NK-92 treated with Interleukin-12 subunit alpha and Interleukin-12 subunit beta, amount 100 ng/mL, for 24 hours (cell line): ENCODE results near the gene FIGLA.
"Not testable (repeated sequence)": the region's sequence is repeated elsewhere in the genome, so short reads cannot be mapped to it uniquely, and the experiment has no call there.

Source experiments
- DNase-seq: peaks from one replicate; lab custom pipeline; 2025; lab: John Stamatoyannopoulos, UW

FIGLA gene

GRCh38 chr2:70808983-70809958 is 18.8 kb upstream of the FIGLA start:
- DNase-seq = no peak

- no peak for DNase-seq
Observed at GRCh38 chr2:70807828-70808118, 17.3 kb upstream of the FIGLA start.

- no peak for DNase-seq
Observed at GRCh38 chr2:70807102-70807827, 16.8 kb upstream of the FIGLA start.

- no peak for DNase-seq
Observed at GRCh38 chr2:70806620-70807019, 16.2 kb upstream of the FIGLA start.

- no peak for DNase-seq
Observed at GRCh38 chr2:70806013-70806412, 15.6 kb upstream of the FIGLA start.

GRCh38 chr2:70801607-70802263 is 11.3 kb upstream of the FIGLA start:
- DNase-seq = no peak

- no peak for DNase-seq
Observed at GRCh38 chr2:70799706-70800105, 9.3 kb upstream of the FIGLA start.

GRCh38 chr2:70797996-70798395 is 7.6 kb upstream of the FIGLA start:
- not testable (repeated sequence) for DNase-seq

- DNase-seq = no peak
Observed at GRCh38 chr2:70797506-70797905, 7.1 kb upstream of the FIGLA start.

- DNase-seq = no peak
Observed at GRCh38 chr2:70796262-70796661, 5.8 kb upstream of the FIGLA start.

- no peak for DNase-seq
Observed at GRCh38 chr2:70795164-70795995, 4.9 kb upstream of the FIGLA start.

- no peak for DNase-seq
Observed at GRCh38 chr2:70793450-70793849, 3.0 kb upstream of the FIGLA start.

- DNase-seq = no peak
Observed at GRCh38 chr2:70789304-70790135, 923 bp downstream of the FIGLA start.

- no peak for DNase-seq
Observed at GRCh38 chr2:70785137-70785911, 5.1 kb downstream of the FIGLA start.

- DNase-seq = no peak
Observed at GRCh38 chr2:70784320-70784719, 6.1 kb downstream of the FIGLA start.

GRCh38 chr2:70779911-70780545 is 10.4 kb downstream of the FIGLA start:
- no peak for DNase-seq

- DNase-seq = no peak
Observed at GRCh38 chr2:70779491-70779890, 11.0 kb downstream of the FIGLA start.

GRCh38 chr2:70778676-70779075 is 11.8 kb downstream of the FIGLA start:
- DNase-seq = no peak

- DNase-seq = no peak
Observed at GRCh38 chr2:70777450-70777849, 13.0 kb downstream of the FIGLA start.

GRCh38 chr2:70776266-70776665 is 14.2 kb downstream of the FIGLA start:
- DNase-seq = no peak
